Measurements from ENCODE around the gene BEAN1. TPM values are rescaled to one million over a fixed set of nuclear protein-coding genes. Genes with fewer than 3 reads are reported as not detected.

The BEAN1 gene
- polyA plus RNA-seq, 3 donors, result 0.12 to 0.81 TPM; not detected in 1

GRCh38 chr16:66378741-66379570 lies 48.1 kb upstream of the BEAN1 start:
- no peaks in the 10 kb centered on the region for H4K20me1 ChIP-seq (ENCODE audit: insufficient read depth, low read length)
- no peaks in the 10 kb centered on the region for H3K9me3 ChIP-seq (replicated peaks in 1 of 2; ENCODE audit: control insufficient read depth in 1 of 2, insufficient read depth in 1 of 2, low read length in 2 of 2)
- Mint-ChIP-seq H3K27me3 (ENCODE audit: low read depth in 3 of 3) (peaks cover 1 to 7% (median 3%) of the 10 kb centered on the region in 3 donors), H3K27ac (no peak overlapping the region), H3K36me3 (no peaks in the 10 kb centered on the region), H3K4me1 (peaks cover 21% of the 10 kb centered on the region), H3K9me3 (peaks cover 0 to 6% (median 1%) of the 10 kb centered on the region in 7 donors), H3K4me3 (no peak overlapping the region)
- TF ChIP-seq CTCF (IDR thresholded peaks at IDR 0.05), result no peak
- H3K9ac ChIP-seq (ENCODE audit: insufficient read depth, low read length, poor library complexity, severe bottlenecking), result no peak overlapping the region
- intact Hi-C loops (cut with micrococcal nuclease), result no loop called here
- H2AFZ ChIP-seq (ENCODE audit: insufficient read depth, low read depth, low read length, poor library complexity, severe bottlenecking), result no peak overlapping the region
- H3K36me3 ChIP-seq (replicated peaks in 1 of 2; ENCODE audit: control insufficient read depth in 1 of 2, insufficient read depth in 2 of 2, low read length in 2 of 2), result no peaks in the 10 kb centered on the region
- H3K4me3 ChIP-seq (replicated peaks in 1 of 3; ENCODE audit: low read depth in 2 of 3, low read length in 3 of 3), result no peak overlapping the region
- peaks cover 13 to 16% of the 10 kb centered on the region in 2 donors for H3K4me1 ChIP-seq (ENCODE audit: control insufficient read depth in 1 of 2, insufficient read depth in 2 of 2, low read length in 2 of 2)
- WGBS (ENCODE audit: insufficient coverage), result 93% methylated on average over 10 of the region's 18 CpGs
- no peak overlapping the region for H3K27ac ChIP-seq (ENCODE audit: low read depth in 1 of 2, low read length in 2 of 2)
- no peak for DNase-seq
- H3K4me2 ChIP-seq (replicated peaks; ENCODE audit: extremely low read depth, low read length, poor library complexity, severe bottlenecking), result no peak overlapping the region
- H3K27me3 ChIP-seq (ENCODE audit: control insufficient read depth in 2 of 2, insufficient read depth in 2 of 2, low read length in 2 of 2), result no peaks in the 10 kb centered on the region
- no peaks in the 10 kb centered on the region for H3K79me2 ChIP-seq (ENCODE audit: insufficient read depth, low read length)

- no peak for TF ChIP-seq CTCF (IDR thresholded peaks at IDR 0.05)
- Histone ChIP-seq H3K79me2 (ENCODE audit: insufficient read depth, low read length) (no peaks in the 10 kb centered on the region), H3K9me3 (replicated peaks in 1 of 2; ENCODE audit: control insufficient read depth in 1 of 2, insufficient read depth in 1 of 2, low read length in 2 of 2) (no peaks in the 10 kb centered on the region), H3K4me2 (replicated peaks; ENCODE audit: extremely low read depth, low read length, poor library complexity, severe bottlenecking) (no peak overlapping the region), H2AFZ (ENCODE audit: insufficient read depth, low read depth, low read length, poor library complexity, severe bottlenecking) (no peak overlapping the region), H3K4me3 (replicated peaks in 1 of 3; ENCODE audit: low read depth in 2 of 3, low read length in 3 of 3) (no peak overlapping the region), H3K9ac (ENCODE audit: insufficient read depth, low read length, poor library complexity, severe bottlenecking) (no peak overlapping the region), H4K20me1 (ENCODE audit: insufficient read depth, low read length) (no peaks in the 10 kb centered on the region), H3K27me3 (ENCODE audit: control insufficient read depth in 2 of 2, insufficient read depth in 2 of 2, low read length in 2 of 2) (no peaks in the 10 kb centered on the region), H3K27ac (ENCODE audit: low read depth in 1 of 2, low read length in 2 of 2) (no peak overlapping the region), H3K36me3 (replicated peaks in 1 of 2; ENCODE audit: control insufficient read depth in 1 of 2, insufficient read depth in 2 of 2, low read length in 2 of 2) (no peaks in the 10 kb centered on the region), H3K4me1 (ENCODE audit: control insufficient read depth in 1 of 2, insufficient read depth in 2 of 2, low read length in 2 of 2) (peaks cover 13 to 16% of the 10 kb centered on the region in 2 donors)
- Mint-ChIP-seq H3K4me3 (no peak overlapping the region), H3K36me3 (no peaks in the 10 kb centered on the region), H3K9me3 (peaks cover 0 to 6% (median 1%) of the 10 kb centered on the region in 7 donors), H3K4me1 (peaks cover 21% of the 10 kb centered on the region), H3K27ac (no peak overlapping the region), H3K27me3 (ENCODE audit: low read depth in 3 of 3) (peaks cover 0 to 7% (median 3%) of the 10 kb centered on the region in 3 donors)
- 95% methylated on average over 2 of the region's 3 CpGs for WGBS (ENCODE audit: insufficient coverage)
- DNase-seq, result no peak
- intact Hi-C loops (cut with micrococcal nuclease), result no loop called here
Measured at GRCh38 chr16:66379571-66379941, 47.5 kb upstream of the BEAN1 start.
